Neural progenitor cell (in vitro differentiated cells): ENCODE results near the gene PRKCSH.
"Not testable (repeated sequence)": the region's sequence is repeated elsewhere in the genome, so short reads cannot be mapped to it uniquely, and the experiment has no call there.

Experiments
- EZH2 ChIP-seq: fragments of 200-600 bp; sonication (generic); IDR thresholded peaks from 2 replicates; pipeline ENCODE4 v1.6.1; 2017; ENCODE audit warnings: antibody characterized with exemption, mild to moderate bottlenecking, moderate library complexity
- TF ChIP-seq, protein P1 (sequence below): fragments of 200-600 bp; sonication (generic); IDR thresholded peaks from 2 replicates; pipeline ENCODE4 v1.5.1; 2017; ENCODE audit warnings: antibody characterized with exemption, mild to moderate bottlenecking

DNA sequence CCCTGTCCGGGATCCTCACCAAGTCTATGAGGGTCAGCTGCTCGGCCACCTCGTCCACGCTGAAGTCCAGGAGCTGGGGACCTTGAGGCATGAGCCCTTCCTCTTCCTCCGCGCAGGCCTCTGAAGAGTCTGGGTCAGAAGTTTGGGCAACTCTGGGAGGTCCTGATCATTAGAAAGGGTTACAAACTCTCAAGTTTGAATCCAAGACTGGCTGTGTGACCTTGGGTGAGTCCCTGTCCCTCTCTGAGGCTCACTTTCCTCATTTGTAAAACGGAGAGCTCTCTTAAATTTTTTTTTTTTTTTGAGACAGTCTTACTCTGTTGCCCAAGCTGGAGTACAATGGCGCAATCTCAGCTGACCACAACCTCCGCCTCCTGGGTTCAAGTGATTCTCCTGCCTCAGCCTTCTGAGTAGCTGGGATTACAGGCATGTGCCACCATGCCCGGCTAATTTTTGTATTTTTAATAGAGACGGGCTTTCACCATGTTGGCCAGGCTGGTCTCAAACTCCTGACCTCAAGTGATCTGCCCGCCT, 28.7 kb upstream of the PRKCSH start:
- TF ChIP-seq, protein P1, sequence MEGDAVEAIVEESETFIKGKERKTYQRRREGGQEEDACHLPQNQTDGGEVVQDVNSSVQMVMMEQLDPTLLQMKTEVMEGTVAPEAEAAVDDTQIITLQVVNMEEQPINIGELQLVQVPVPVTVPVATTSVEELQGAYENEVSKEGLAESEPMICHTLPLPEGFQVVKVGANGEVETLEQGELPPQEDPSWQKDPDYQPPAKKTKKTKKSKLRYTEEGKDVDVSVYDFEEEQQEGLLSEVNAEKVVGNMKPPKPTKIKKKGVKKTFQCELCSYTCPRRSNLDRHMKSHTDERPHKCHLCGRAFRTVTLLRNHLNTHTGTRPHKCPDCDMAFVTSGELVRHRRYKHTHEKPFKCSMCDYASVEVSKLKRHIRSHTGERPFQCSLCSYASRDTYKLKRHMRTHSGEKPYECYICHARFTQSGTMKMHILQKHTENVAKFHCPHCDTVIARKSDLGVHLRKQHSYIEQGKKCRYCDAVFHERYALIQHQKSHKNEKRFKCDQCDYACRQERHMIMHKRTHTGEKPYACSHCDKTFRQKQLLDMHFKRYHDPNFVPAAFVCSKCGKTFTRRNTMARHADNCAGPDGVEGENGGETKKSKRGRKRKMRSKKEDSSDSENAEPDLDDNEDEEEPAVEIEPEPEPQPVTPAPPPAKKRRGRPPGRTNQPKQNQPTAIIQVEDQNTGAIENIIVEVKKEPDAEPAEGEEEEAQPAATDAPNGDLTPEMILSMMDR = not testable (repeated sequence)
- not testable (repeated sequence) for TF ChIP-seq EZH2
